Esophagus muscularis mucosa (tissue), 3 donors: ENCODE data around the gene NRIP1.

Source experiments
- POLR2AphosphoS5 ChIP-seq, 2 donors: sonication (generic); formaldehyde crosslinking; IDR thresholded peaks; one replicate each; pipeline ENCODE4 v1.6.1; 2017; ENCODE audit warnings: antibody characterized with exemption in 2 of 2
- TF ChIP-seq, protein P1 (sequence below), 3 experiments: fragments of 200-600 bp in 2 of 3; fragments of 450-650 bp in 1 of 3; sonication (generic) in 2 of 3; IDR thresholded peaks; one replicate each; pipeline ENCODE4 v1.5.1; 2017 to 2019; ENCODE audit warnings: antibody characterized with exemption in 3 of 3, mild to moderate bottlenecking in 2 of 3, moderate library complexity in 1 of 3

DNA sequence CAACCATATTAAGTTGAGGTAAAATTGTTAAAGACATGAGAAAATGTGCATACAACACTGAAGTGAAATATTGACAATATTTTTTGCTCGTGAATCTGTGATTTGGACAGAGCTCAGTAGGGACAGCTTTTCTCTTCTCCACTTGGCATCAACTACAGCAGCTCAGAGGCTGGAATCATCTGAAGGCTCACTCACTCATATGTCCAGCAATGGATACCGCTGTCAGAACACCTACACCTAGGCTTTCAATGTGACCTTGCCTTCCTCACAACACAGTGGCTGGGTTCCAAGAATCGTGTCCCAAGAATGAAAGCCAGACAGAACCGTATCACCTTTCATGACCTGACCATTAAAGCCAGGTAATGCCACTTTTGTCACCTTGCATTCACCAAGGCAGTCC is 115.2 kb downstream of the NRIP1 start:
- no peak for TF ChIP-seq POLR2AphosphoS5 (IDR thresholded peaks at IDR 0.05)
- TF ChIP-seq, protein P1, sequence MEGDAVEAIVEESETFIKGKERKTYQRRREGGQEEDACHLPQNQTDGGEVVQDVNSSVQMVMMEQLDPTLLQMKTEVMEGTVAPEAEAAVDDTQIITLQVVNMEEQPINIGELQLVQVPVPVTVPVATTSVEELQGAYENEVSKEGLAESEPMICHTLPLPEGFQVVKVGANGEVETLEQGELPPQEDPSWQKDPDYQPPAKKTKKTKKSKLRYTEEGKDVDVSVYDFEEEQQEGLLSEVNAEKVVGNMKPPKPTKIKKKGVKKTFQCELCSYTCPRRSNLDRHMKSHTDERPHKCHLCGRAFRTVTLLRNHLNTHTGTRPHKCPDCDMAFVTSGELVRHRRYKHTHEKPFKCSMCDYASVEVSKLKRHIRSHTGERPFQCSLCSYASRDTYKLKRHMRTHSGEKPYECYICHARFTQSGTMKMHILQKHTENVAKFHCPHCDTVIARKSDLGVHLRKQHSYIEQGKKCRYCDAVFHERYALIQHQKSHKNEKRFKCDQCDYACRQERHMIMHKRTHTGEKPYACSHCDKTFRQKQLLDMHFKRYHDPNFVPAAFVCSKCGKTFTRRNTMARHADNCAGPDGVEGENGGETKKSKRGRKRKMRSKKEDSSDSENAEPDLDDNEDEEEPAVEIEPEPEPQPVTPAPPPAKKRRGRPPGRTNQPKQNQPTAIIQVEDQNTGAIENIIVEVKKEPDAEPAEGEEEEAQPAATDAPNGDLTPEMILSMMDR (IDR thresholded peaks at IDR 0.05): no peak
